SIG-M5 treated with dmso at 0.1 percent for 504 hours (cell line): ENCODE results near the gene PPIP5K1.

Experiments
- DNase-seq: peaks from one replicate; lab custom pipeline; 2025; ENCODE audit not compliant: unreplicated experiment; lab: John Stamatoyannopoulos, UW

The PPIP5K1 gene

DNA sequence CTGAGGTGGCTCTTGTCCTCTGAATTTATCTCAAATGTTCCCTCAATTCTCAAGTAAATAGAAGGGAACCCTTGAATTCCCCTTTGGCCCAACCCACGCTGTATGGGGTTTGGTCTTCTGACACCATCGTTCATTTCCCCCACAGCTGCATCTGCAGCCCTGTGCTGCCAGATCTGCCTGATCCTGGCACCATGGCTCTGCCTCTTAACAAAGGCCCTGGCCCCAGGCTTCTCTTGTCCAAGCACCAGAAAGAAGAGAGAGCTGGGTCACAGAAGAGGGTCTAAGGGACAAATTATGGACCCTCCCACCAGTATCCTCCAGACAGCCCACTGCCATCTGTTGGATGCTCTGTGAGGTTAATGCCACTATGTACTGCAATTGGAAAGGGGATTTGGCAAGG, 70.8 kb downstream of the PPIP5K1 start:
- no peak for DNase-seq

GRCh38 chr15:43518197-43518761, 71.7 kb downstream of the PPIP5K1 start:
- no peak for DNase-seq

DNA sequence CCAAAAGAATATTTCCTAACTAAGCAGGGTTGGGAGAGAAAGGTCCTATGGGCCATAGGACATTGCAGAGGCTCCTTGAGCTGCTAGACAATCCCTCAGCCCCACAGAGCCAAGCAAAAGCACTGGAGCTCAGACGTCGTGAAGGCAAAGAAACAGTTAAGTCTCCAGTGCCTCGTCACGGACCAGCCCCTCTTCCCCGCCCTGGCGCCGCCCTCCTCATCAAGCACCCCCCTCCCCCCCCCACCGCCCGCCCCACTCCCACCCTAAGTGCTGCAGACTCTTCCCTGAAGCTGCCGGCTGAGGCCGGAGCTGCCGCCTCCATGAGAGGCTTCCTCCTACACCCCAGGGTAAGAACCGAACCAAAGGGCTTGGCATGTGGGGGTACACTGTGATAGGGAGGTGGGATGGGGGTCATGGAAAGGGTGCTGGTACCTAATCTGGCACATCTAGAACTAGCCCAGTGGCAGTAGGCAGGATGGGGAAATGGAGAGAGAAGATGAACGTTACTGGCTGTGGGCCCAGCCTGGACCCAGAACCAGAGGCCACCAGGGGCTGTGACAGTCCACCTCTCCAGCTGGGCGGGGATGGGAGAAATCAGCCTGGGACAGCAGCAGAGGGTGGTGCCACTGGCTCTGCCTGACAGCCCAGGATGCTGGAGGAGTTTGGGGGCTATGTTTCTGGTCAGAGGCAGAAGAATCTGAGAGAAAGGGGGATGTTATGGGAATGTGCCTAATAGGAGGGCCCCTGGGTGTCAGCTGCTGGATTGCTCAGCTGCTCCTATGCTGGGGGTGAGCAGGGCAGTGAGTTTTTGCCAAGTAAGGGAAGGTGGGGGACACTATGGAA, 72.4 kb downstream of the PPIP5K1 start, which contains the start of gene MAP1A:
Gene MAP1A, plus strand, starts transcription at position 255 of the 843 bp plus-strand sequence. CDS start 3,866 bp downstream, outside the sequence.
- DNase-seq, result no peak

- no peak for DNase-seq
These were observed 73.1 kb downstream of the PPIP5K1 start for GRCh38 chr15:43516801-43517353.

- no peak for DNase-seq
These were observed 73.8 kb downstream of the PPIP5K1 start for GRCh38 chr15:43516185-43516584.

DNA sequence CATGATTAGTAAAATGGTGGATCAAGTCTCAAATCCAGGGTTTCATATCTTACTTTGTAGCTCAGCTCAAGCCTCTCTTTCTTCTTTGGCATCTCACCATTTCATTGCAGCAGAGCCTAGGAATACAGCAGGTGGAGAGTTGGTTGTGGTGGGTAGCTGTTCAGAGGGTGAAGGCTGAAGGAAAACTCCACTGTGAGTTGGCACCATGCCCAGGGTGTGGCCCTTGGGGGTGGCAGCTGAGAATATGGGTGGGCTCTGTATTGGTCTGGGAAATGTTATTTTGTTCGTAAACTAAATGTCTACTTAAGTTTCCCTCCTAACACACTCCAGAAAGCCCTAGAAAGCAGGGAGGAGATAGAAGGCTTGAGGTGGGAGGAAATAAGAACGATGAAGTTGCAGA, 74.3 kb downstream of the PPIP5K1 start:
- no peak for DNase-seq

- DNase-seq, result no peak
These were observed 75.6 kb downstream of the PPIP5K1 start for GRCh38 chr15:43514241-43515057.

GRCh38 chr15:43513550-43513949, 76.5 kb downstream of the PPIP5K1 start:
- DNase-seq, result no peak

- DNase-seq, result peak; percentile 49
These were observed 78.8 kb downstream of the PPIP5K1 start for GRCh38 chr15:43511012-43511885.

- peak; percentile 96 for DNase-seq
These were observed 79.6 kb downstream of the PPIP5K1 start for GRCh38 chr15:43510200-43511011.

DNA sequence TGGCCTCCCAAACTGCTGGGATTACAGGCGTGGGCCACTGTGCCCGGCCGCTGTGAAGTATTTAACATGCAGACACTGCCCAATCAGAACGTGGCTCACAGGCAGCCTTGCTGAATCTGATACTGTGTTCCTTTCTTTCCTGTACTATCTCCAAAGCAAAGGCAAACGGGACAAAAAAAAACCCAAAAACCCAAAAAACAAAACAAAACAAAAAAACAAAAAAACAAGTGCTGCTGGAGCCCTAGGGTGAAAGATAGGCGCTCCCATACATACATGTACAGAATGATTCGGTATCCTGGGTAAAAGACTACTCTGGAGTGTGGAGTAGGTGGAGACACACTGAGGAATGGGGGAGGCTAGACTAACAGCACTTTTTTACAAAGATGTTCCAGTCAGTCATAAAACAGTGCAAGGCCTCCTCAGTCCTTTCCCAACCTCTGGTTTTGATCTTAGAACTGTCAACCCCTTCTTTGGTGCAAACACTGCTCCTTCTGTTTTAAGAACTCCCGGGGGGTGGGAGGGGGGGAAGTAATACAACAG, 80.3 kb downstream of the PPIP5K1 start:
- no peak for DNase-seq

DNA sequence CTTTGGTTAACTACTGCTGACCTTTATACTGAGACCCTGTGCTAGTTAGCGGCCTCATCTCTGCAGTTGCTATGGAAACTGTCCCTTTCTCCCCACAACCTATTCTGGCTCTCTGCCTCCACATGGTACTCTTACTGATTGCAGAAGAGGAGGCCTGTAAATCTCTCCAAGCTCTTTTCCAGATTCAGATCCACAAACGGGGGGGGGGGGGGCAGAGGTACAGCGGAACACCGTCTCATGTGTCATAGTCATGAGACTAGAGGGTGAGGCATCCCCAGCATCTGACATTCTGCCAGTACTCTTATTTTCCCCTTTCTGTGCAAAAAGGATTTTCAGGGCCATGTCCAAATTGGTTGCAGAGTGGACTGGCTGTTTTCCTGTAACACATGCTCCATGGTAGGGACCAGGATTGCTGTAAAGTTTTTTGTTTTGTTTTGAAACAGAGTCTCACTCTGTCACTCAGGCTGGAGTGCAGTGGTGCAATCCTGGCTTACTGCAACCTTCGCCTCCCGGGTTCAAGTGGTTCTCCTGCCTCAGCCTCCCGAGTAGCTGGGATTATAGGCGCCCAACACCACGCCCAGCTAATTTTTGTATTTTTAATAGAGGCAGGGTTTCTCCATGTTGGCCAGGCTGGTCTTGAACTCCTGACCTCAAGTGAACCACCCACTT, 80.9 kb downstream of the PPIP5K1 start:
- DNase-seq, result no peak

GRCh38 chr15:43508421-43508820, 81.6 kb downstream of the PPIP5K1 start:
- DNase-seq, result no peak

DNA sequence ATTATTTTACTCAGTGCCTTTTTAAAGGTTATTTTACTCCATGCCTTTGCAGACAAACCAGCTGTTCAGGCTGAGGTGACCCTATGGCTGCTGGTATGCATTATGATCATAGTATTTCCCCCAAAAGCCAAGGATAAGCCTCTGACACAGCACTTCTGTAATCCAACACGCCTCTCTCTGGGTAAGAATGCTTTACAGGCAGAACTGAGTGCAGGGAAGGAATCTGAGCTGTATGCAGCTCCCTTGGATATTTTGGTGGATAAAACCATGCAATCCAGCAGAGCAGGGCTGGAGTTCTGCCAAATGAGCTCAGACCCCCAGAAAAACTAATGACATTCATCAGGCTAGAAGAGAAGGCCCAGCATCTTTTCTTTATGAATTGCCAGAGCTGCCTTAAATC, 84.3 kb downstream of the PPIP5K1 start:
- DNase-seq, result no peak

- DNase-seq, result no peak
These were observed 90.4 kb downstream of the PPIP5K1 start for GRCh38 chr15:43499635-43500034.

GRCh38 chr15:43498990-43499389, 91.0 kb downstream of the PPIP5K1 start:
- DNase-seq, result no peak

DNA sequence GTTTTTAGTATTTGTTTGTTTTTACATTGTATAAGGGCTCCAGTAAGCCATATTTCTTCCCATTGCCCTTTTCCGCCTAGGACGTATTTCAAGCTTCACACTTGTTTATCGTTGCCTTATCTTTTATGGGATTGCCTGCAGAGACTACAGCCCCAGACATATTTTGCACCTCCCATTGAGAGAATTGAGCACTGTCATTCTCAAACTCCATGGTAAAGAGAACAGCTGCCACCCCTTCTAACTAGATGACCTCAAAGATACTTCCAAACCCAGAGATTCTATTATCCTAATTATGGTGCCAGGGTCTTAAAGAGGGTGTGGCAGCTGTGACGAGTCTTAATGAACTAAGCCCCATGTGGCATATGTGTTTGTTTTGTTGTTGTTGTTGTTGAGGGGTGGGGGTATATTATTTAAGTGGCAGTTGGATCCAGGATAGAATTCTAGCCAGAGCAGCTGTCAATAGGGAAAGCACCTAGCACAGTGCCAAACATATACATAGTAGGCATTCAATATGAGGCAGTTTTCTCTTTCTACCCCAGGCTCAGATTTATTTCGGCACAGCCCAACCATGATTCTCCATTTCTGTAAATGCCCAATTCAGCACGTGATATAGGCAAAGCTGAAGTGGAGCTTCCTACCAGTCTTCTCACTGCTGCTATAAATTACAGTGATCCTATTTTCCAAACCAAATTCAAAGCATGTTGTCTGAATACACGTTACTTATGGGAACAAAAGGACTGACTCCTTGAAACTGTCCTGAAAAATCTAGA, 96.1 kb downstream of the PPIP5K1 start:
- DNase-seq, result no peak
